22Rv1 (cell line): ENCODE measurements around the gene SLC13A3.

Experiments used
- H3K27ac ChIP-seq: fragments of 450-650 bp; 2 replicates; pipeline ENCODE4 v1.5.1; 2017
- ZFX ChIP-seq: fragments of 450-650 bp; IDR thresholded peaks from 2 replicates; pipeline ENCODE4 v1.6.1; 2017; ENCODE audit warnings: antibody characterized with exemption, borderline replicate concordance
- TF ChIP-seq, protein P1 (sequence below): fragments of 450-650 bp; IDR thresholded peaks from 2 replicates; pipeline ENCODE4 v1.5.1; 2017; ENCODE audit warnings: mild to moderate bottlenecking

SLC13A3 gene

DNA sequence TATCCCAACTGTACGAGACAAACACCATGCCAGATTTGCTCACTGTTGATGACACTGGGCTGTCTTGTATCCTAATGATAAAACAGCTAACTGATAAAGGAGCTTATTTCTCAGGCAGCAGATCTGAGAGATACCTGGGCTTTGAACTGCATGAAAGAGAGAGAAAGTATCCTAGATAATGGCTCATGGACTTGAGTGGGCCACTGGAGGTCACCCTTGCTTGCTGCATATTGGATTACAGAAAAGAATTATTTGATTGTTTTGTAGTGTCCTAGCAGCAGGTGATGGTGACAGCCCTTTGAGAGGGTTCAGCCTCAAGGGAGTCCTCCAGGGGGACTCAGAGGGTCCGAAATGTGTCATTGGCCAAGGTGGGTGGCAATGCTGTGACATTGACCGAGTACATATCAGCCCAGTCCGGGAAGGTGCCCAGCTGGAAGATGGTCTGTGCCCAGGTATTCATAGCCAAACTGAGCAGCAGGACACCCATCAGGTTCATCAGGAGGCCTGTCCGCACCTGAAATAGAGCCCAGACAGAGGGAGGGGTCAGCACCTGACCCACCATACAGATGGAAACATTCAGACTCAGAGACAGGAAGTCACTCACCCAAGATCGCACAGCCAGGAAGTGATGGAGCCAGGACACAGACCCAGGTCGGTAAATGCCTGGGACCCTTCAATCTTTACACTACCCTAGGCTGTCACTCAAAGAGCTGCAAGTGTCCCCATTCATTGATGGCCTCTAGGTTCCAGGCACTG is 91.4 kb downstream of the SLC13A3 start:
- TF ChIP-seq ZFX = no peak
- TF ChIP-seq, protein P1, sequence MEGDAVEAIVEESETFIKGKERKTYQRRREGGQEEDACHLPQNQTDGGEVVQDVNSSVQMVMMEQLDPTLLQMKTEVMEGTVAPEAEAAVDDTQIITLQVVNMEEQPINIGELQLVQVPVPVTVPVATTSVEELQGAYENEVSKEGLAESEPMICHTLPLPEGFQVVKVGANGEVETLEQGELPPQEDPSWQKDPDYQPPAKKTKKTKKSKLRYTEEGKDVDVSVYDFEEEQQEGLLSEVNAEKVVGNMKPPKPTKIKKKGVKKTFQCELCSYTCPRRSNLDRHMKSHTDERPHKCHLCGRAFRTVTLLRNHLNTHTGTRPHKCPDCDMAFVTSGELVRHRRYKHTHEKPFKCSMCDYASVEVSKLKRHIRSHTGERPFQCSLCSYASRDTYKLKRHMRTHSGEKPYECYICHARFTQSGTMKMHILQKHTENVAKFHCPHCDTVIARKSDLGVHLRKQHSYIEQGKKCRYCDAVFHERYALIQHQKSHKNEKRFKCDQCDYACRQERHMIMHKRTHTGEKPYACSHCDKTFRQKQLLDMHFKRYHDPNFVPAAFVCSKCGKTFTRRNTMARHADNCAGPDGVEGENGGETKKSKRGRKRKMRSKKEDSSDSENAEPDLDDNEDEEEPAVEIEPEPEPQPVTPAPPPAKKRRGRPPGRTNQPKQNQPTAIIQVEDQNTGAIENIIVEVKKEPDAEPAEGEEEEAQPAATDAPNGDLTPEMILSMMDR = no peak
- H3K27ac ChIP-seq = no peak overlapping the region

DNA sequence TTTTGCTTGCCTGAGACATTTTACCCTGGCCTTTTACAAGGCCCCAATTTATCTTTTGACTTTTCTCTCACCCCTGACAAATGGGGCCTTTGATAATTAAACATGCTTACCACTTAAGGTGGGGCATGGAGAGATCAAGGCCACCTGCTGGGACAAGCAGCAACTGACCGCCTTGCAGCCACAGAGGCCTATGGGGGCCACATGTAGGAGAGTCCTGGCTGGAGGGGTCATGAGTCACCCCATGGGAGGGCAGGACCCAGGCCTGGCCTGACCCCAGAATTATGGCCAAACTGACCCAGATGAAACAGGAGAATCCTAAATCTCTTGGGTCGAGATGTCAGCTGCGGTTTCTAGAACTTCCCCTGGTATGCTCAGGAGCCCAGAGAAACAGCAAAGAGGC is 92.3 kb downstream of the SLC13A3 start:
- TF ChIP-seq, protein P1 = no peak
- no peak for TF ChIP-seq ZFX
- H3K27ac ChIP-seq = no peak overlapping the region

DNA sequence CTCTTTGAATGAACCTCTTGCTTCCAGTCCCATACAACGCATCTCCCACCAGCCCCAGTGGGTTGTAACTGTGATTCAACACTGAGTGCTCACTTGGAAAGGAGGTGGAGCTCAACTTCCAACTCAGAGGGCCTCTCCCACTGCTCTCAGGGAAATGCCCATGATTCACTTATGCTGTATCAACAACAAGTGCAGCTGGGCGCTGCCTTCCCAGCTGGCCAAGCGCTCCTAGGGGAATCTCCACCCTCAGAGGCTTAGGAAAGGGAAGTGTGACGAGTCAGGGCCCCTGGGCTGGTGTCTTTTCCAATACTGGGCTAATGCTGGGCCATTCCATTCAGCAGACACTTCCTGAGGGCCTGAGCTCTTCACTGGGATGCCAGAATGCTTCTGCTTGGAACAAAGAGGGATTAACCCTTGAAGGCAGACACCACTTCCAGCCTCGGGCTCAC is 92.7 kb downstream of the SLC13A3 start:
- TF ChIP-seq ZFX = no peak
- TF ChIP-seq, protein P1 = no peak
- no peak overlapping the region for H3K27ac ChIP-seq

DNA sequence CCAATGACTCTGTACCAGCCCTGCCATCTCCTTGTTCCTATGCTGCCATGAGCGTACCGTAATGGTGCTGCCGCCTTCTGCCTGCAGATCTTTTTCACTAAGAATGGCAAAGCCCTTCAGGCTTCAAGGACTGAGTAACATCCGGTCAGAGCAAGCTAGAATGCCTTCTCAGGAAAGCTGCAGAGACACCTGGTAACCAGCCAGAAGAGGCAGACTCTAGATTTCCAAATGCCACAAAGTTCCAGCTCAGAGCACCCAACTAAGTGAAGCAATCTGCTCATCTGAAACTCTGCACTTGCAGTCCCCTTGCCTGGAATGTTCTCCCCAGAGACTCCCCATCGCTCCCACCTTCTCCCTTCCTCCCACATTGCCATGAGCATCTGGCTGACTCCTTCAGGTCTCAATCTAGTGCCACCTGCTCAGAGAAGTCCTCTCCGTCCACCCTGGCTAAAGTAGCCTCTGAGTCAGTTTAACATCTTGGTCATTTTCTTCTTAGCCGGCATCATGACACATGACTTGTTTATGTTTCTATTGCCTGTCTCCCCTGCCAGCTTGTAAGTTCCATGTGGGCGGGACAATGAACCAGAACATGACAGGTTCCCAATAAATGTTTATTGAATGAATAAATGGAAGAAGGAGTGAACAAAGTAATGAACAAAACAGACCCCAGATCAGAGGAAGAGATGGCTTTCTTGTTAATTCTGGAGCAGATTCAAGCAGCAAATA is 93.9 kb downstream of the SLC13A3 start:
- no peak for TF ChIP-seq ZFX
- TF ChIP-seq, protein P1 = no peak
- H3K27ac ChIP-seq = no peak overlapping the region

DNA sequence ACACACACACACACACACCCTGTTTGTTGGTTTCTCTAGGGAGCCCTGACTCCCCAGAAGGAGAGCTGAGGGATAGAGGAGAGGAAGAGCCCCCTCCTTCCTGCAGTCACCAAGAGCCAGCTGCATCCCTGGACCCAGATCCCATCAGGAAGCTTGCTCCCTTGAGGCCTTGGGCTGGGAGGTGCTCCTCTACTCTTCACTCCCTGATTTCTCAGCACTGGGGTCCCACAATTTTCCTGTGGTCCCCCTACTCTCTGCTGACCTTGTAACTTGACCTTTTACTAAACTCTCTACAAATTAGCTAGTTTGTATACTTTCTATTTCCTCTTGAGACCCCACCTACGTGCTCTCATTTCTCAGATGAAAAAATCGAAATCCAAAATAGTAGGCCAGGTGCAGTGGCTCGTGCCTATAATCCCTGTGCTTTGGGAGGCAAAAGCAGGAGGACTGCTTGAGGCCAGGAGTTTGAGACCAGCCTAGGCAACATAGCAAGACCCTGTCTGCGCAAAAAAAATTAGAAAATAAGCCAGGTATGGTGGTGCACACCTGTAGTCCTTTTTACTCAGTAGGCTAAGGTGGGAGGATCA is 95.8 kb downstream of the SLC13A3 start:
- no peak overlapping the region for H3K27ac ChIP-seq
- TF ChIP-seq, protein P1 = no peak
- no peak for TF ChIP-seq ZFX

DNA sequence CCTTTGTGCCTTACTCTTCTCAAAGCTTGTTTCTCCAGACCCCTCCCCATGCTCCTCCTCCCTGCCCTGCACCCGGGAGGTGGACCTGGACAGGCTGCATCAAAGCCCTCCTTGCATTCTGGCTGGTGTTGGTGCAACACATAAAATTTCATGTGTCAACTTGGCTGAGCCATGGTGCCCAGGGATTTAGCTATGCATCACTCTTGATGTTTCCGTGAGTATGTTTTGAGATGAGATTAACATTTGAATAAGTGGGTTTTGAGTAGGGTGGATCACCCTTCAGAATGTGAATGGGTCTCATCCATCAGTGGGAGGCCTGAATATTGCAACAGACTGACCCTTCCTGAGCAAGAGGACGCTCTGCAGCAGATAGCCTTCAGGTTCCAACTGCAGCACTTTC is 96.4 kb downstream of the SLC13A3 start:
- TF ChIP-seq, protein P1 = no peak
- no peak overlapping the region for H3K27ac ChIP-seq

DNA sequence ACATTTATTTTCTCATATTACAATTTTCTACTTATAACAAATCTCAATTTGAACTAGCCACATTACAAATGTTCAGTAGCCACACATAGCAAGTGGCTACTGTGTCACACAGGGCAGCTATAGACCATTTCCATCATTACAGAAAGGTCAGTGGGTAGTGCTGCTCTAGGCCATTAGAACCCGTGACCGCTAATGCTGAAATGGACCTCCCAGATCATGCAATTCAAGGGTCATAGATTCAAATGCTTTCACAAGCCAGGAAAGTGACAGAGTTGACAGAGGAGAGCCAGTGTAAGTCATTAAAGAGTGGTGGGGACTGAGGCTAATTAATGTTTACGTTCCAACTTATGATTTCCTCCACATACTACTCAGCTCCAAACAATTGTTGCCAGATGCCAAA is 97.3 kb downstream of the SLC13A3 start:
- TF ChIP-seq ZFX = no peak
- TF ChIP-seq, protein P1 = no peak
- H3K27ac ChIP-seq = no peak overlapping the region
